Adrenal gland (tissue), 5 donors: ENCODE measurements around the gene GYPC.

Experiments
- CTCF ChIP-seq, 6 experiments: fragments of 450-650 bp in 4 of 6; fragments of 200-600 bp in 2 of 6; sonication (generic) in 1 of 6; IDR thresholded peaks; 1 replicate in 5 of 6; 2 replicates in 1 of 6; pipeline versions ENCODE4 v1.5.1 to v1.8.0; 2016 to 2021; ENCODE audit warnings: antibody characterized with exemption in 6 of 6, mild to moderate bottlenecking in 2 of 6, moderate library complexity in 1 of 6
- POLR2A ChIP-seq, 2 donors: fragments of 450-650 bp; IDR thresholded peaks; one replicate each; pipeline ENCODE4 v1.6.1; 2017; ENCODE audit warnings: antibody characterized with exemption in 2 of 2, mild to moderate bottlenecking in 2 of 2, moderate library complexity in 1 of 2
- donor health status: DM: no; HTN: no; CAD: no.

GRCh38 chr2:126627643-126628042, 28.3 kb upstream of the GYPC start:
- no peak for TF ChIP-seq POLR2A (IDR thresholded peaks at IDR 0.05)
- TF ChIP-seq CTCF (IDR thresholded peaks at IDR 0.05), result no peak
